K562 (cell line): ENCODE results near the gene FERMT3. TPM values are rescaled to one million over a fixed set of nuclear protein-coding genes. Genes with fewer than 3 reads are reported as not detected.

Source experiments
- CHD2 ChIP-seq: IDR thresholded peaks from 2 replicates; pipeline ENCODE4 v1.6.1; 2011; ENCODE audit warnings: low read depth, low read length
- E2F6 ChIP-seq, 2 experiments: IDR thresholded peaks; 2 replicates each; pipeline ENCODE4 v1.6.1; 2011; ENCODE audit warnings: borderline replicate concordance in 1 of 2, control low read depth in 1 of 2, low read depth in 1 of 2, low read length in 1 of 2, mild to moderate bottlenecking in 1 of 2, mixed read lengths in 1 of 2, moderate library complexity in 1 of 2; ENCODE audit not compliant: insufficient read depth in 1 of 2, insufficient read length in 1 of 2, poor library complexity in 1 of 2, severe bottlenecking in 1 of 2; ENCODE audit errors: extremely low read depth in 1 of 2
- EP400 ChIP-seq: fragments of 450-650 bp; IDR thresholded peaks from 2 replicates; pipeline ENCODE4 v1.6.1; 2017; ENCODE audit warnings: antibody characterized with exemption, mild to moderate bottlenecking, moderate library complexity
- EWSR1 ChIP-seq: fragments of 450-650 bp; IDR thresholded peaks from 2 replicates; pipeline ENCODE4 v1.6.1; 2018; ENCODE audit warnings: borderline replicate concordance, mild to moderate bottlenecking, low read depth, moderate library complexity; ENCODE audit not compliant: partially characterized antibody
- FOSL1 ChIP-seq: fragments of 200-800 bp; sonication (Bioruptor generic); conservative IDR thresholded peaks from 2 replicates; pipeline ENCODE4 v1.6.1; 2016; ENCODE audit warnings: missing genetic modification characterization, missing compliant biosample characterization
- FOXK1 ChIP-seq: sonication (generic); formaldehyde crosslinking; IDR thresholded peaks from 2 replicates; pipeline ENCODE4 v1.8.0; 2022; ENCODE audit warnings: missing genetic modification reagents, mild to moderate bottlenecking, borderline replicate concordance
- MCM5 ChIP-seq: fragments of 450-650 bp; IDR thresholded peaks from 2 replicates; pipeline ENCODE4 v1.6.1; 2016; ENCODE audit warnings: low read depth
- MNT ChIP-seq, 2 experiments: fragments of 450-650 bp; conservative IDR thresholded peaks; 2 replicates each; pipeline ENCODE4 v1.6.1; 2017; ENCODE audit warnings: mild to moderate bottlenecking in 2 of 2, moderate library complexity in 2 of 2
- NR1H2 ChIP-seq: sonication (generic); formaldehyde crosslinking; IDR thresholded peaks from 2 replicates; pipeline ENCODE4 v1.4.0; 2020; ENCODE audit warnings: mild to moderate bottlenecking, missing genetic modification reagents
- RAD21 ChIP-seq, 2 experiments: fragments of 250-450 bp in 1 of 2; fragments of 450-650 bp in 1 of 2; sonication (Bioruptor Pico) in 1 of 2; formaldehyde crosslinking in 1 of 2; IDR thresholded peaks in 1 of 2; conservative IDR thresholded peaks in 1 of 2; 2 replicates each; pipeline versions ENCODE4 v1.4.0 to v1.8.0; 2020 to 2022; ENCODE audit warnings: mild to moderate bottlenecking in 2 of 2, moderate library complexity in 1 of 2
- RBM15 ChIP-seq: fragments of 200-400 bp; formaldehyde crosslinking; IDR thresholded peaks from 2 replicates; pipeline ENCODE4 v1.6.1; 2018; ENCODE audit warnings: mild to moderate bottlenecking, low read length, moderate library complexity; ENCODE audit not compliant: insufficient read depth
- SAFB2 ChIP-seq: fragments of 200-400 bp; formaldehyde crosslinking; IDR thresholded peaks from 2 replicates; pipeline ENCODE4 v1.6.1; 2018; ENCODE audit warnings: borderline replicate concordance, low read length, low read depth, moderate library complexity; ENCODE audit not compliant: severe bottlenecking
- ZNF212 ChIP-seq: fragments of 450-650 bp; formaldehyde crosslinking; IDR thresholded peaks from 2 replicates; pipeline ENCODE4 v1.4.0; 2020; ENCODE audit warnings: mild to moderate bottlenecking
- ZNF224 ChIP-seq: sonication (generic); formaldehyde crosslinking; IDR thresholded peaks from 2 replicates; pipeline ENCODE4 v1.8.0; 2022; ENCODE audit warnings: mild to moderate bottlenecking, missing genetic modification reagents
- ZNF311 ChIP-seq: fragments of 250-450 bp; sonication (Bioruptor Pico); IDR thresholded peaks from 2 replicates; pipeline ENCODE4 v1.4.0; 2020; ENCODE audit warnings: mild to moderate bottlenecking, moderate library complexity
- polyA plus RNA-seq, 8 experiments: library from polyadenylated mRNA; depleted of rRNA in 4 of 8; stranded (reverse) in 5 of 8; unstranded in 3 of 8; fragments of >200 nt; fragmentation: Nextera tagmentation in 2 of 8; fragmentation: Illumina TruSeq in 1 of 8; extraction: Ambion mirVana in 2 of 8; extraction: Trizol in 1 of 8; gene quantifications; 2 replicates each; pipeline versions ENCODE4 v1.2.1 to v1.2.3, GENCODE V29; 2011 to 2014; ENCODE audit warnings: inconsistent platforms in 1 of 8, missing spikeins in 1 of 8
- total RNA-seq, 7 experiments: library from RNA; depleted of rRNA in 6 of 7; stranded (reverse); fragments of >200 nt in 6 of 7; fragmentation: Illumina TruSeq in 2 of 7; extraction: Trizol in 2 of 7; gene quantifications; 2 replicates each; pipeline versions ENCODE4 v1.2.1 to v1.2.3, GENCODE V29; 2011 to 2021; ENCODE audit warnings: low replicate concordance in 1 of 7
- TF ChIP-seq, protein P1 (sequence below), 2 experiments: IDR thresholded peaks; 2 replicates each; pipeline ENCODE4 v1.6.1; 2012; ENCODE audit warnings: improper control_type of control experiment in 2 of 2, low read depth in 2 of 2, low read length in 2 of 2, borderline replicate concordance in 1 of 2
- TF ChIP-seq, protein P2 (sequence below): fragments of 450-650 bp; formaldehyde crosslinking; IDR thresholded peaks from 2 replicates; pipeline ENCODE4 v1.4.0; 2020; ENCODE audit warnings: mild to moderate bottlenecking
- TF ChIP-seq, protein P3 (sequence below), 3 experiments: fragments of 200-800 bp in 1 of 3; sonication (Bioruptor generic) in 1 of 3; sonication (generic) in 1 of 3; formaldehyde crosslinking in 1 of 3; IDR thresholded peaks; 2 replicates each; pipeline versions ENCODE4 v1.6.1 to v1.8.0; 2016 to 2022; ENCODE audit warnings: mild to moderate bottlenecking in 2 of 3, missing compliant biosample characterization in 2 of 3, missing genetic modification characterization in 2 of 3, missing genetic modification reagents in 1 of 3

Gene FERMT3
- total and polyA plus RNA-seq, 9 of the 15 experiments (the other 6 are each of a cell fraction or from before 2014, with no cell fraction given) = 3.2 to 275 (median 79.7) TPM

- TF ChIP-seq, protein P1, sequence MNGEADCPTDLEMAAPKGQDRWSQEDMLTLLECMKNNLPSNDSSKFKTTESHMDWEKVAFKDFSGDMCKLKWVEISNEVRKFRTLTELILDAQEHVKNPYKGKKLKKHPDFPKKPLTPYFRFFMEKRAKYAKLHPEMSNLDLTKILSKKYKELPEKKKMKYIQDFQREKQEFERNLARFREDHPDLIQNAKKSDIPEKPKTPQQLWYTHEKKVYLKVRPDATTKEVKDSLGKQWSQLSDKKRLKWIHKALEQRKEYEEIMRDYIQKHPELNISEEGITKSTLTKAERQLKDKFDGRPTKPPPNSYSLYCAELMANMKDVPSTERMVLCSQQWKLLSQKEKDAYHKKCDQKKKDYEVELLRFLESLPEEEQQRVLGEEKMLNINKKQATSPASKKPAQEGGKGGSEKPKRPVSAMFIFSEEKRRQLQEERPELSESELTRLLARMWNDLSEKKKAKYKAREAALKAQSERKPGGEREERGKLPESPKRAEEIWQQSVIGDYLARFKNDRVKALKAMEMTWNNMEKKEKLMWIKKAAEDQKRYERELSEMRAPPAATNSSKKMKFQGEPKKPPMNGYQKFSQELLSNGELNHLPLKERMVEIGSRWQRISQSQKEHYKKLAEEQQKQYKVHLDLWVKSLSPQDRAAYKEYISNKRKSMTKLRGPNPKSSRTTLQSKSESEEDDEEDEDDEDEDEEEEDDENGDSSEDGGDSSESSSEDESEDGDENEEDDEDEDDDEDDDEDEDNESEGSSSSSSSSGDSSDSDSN (IDR thresholded peaks at IDR 0.05; ENCODE audit: borderline replicate concordance in 1 of 2, low read depth in 2 of 2, low read length in 2 of 2) = peak; percentile 88; a peak in 1 of 4 replicates
- TF ChIP-seq, protein P2, sequence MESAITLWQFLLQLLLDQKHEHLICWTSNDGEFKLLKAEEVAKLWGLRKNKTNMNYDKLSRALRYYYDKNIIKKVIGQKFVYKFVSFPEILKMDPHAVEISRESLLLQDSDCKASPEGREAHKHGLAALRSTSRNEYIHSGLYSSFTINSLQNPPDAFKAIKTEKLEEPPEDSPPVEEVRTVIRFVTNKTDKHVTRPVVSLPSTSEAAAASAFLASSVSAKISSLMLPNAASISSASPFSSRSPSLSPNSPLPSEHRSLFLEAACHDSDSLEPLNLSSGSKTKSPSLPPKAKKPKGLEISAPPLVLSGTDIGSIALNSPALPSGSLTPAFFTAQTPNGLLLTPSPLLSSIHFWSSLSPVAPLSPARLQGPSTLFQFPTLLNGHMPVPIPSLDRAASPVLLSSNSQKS = no peak
- no peak for TF ChIP-seq RAD21 (CRISPR knock-in tag; conservative IDR thresholded peaks at IDR 0.05 in 1 of 2, IDR thresholded peaks at IDR 0.05 in 1 of 2)
- no peak for TF ChIP-seq ZNF311
- TF ChIP-seq E2F6 (IDR thresholded peaks at IDR 0.05; ENCODE audit: borderline replicate concordance in 1 of 2, extremely low read depth in 1 of 2, insufficient read depth in 1 of 2, insufficient read length in 1 of 2, low read depth in 1 of 2, low read length in 1 of 2, poor library complexity in 1 of 2, severe bottlenecking in 1 of 2) = peak; percentile 81 to 83
- TF ChIP-seq EWSR1 = no peak
- 0 out of 2 replicates have a peak, but pooled peaks have one; percentile 19 for TF ChIP-seq CHD2
- TF ChIP-seq NR1H2 = no peak
- no peak for TF ChIP-seq RBM15
- peak; percentile 95 to 97 for TF ChIP-seq MNT (conservative IDR thresholded peaks at IDR 0.05)
- TF ChIP-seq ZNF212 (CRISPR knock-in tag) = no peak
- TF ChIP-seq SAFB2 = no peak
- 0 out of 2 replicates have a peak, but pooled peaks have one; percentile 38 for TF ChIP-seq ZNF224
- TF ChIP-seq EP400 = peak; percentile 91
- TF ChIP-seq, protein P3, sequence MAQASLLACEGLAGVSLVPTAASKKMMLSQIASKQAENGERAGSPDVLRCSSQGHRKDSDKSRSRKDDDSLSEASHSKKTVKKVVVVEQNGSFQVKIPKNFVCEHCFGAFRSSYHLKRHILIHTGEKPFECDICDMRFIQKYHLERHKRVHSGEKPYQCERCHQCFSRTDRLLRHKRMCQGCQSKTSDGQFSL (CRISPR knock-in tag; IDR thresholded peaks at IDR 0.05) = no peak
- TF ChIP-seq, protein P3 (tag; IDR thresholded peaks at IDR 0.05) = no peak
- no peak for TF ChIP-seq MCM5
- TF ChIP-seq FOSL1 = peak; percentile 44; the same call in 1 of the 2 replicates
- TF ChIP-seq FOXK1 = no peak; the same call in 1 of the 2 replicates
Measured at GRCh38 chr11:64165842-64166635, 40.5 kb upstream of the FERMT3 start, which contains the start of gene MACROD1 (continued).
